Measurements from ENCODE around the gene HDAC4. TPM values are rescaled to one million over a fixed set of nuclear protein-coding genes. Genes with fewer than 3 reads are reported as not detected.

The HDAC4 gene
- total RNA-seq, 4 donors from 2014 or later = 21.6 to 72.7 (median 35.2) TPM

DNA sequence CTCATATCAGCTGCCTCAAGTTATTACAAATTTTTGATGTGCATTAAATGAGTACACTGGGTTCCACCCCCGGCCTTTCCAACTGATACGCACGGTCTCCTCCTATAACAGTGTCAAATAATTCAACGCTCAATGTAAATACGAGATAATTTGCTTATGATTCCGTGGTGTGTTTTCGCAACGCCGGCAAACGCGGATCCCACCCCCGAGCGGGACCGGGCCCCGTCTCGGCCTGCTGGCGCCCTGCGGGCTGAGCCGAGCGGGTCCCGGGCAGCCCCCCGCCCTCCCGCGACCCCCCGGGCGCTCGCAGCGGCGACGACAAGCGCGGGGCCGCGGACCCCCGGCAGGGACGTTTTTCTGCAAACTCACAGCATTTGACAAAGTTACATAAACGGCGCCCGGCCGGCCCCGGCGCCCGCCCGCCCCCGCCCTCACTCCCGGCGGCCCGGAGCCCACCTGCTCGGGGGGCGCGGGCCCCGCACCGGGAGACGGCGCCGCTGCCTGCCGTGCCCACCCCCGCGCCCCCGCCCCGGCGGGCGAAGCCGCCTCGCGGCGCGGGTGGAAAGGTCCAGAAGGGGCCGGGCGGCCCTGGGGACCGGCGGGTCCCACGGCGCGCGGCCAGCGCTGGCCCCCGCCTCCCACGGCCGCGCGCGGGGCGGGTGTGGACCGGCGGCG, 762 bp downstream of the HDAC4 start:
- H3K36me3 ChIP-seq = no peaks in the 10 kb centered on the region
- peaks cover 7 to 51% (median 19%) of the 10 kb centered on the region in 3 donors for H3K4me1 ChIP-seq
- WGBS, 2 donors = 0 to 2% methylated on average over 6 of the region's 87 CpGs
- H3K27ac ChIP-seq = peak overlapping the region; percentile 72 to 99 (median 90)
- intact Hi-C loops (cut with DNase I) = no loop called here
- no peak for DNase-seq
- peak overlapping the region; percentile 55 to 78 (median 70) for H3K4me3 ChIP-seq
- TF ChIP-seq POLR2A (IDR thresholded peaks at IDR 0.05) (no peak), CTCF (IDR thresholded peaks at IDR 0.05) (no peak)
- no peaks in the 10 kb centered on the region for H3K9me3 ChIP-seq
- H3K27me3 ChIP-seq = no peaks in the 10 kb centered on the region

DNA sequence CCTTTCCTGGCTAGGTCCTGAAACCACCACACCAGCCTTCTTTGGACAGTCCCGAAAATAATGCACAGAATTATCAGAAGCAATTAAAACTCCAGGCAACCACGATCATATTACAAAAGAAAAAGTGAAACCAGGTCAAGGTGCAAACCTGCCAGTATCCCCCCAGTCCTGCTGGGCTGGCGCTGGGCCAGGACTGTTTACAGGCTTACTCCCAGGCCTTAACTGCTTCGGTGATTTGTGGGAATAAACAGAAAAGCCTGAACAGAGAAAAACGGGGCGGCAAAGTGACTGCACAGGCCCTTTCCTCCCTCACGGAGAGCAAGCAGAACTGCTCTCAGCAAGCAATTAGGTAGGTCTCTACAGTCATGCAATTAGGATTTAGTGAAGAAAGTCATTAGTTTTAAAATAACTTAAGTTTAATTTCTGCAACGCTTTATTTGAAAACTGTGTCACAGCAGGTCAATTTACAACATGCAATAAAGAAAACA, 1.3 kb downstream of the HDAC4 start:
- H3K9me3 ChIP-seq = no peaks in the 10 kb centered on the region
- H3K4me3 ChIP-seq = peak overlapping the region; percentile 55 to 78 (median 70)
- intact Hi-C loops (cut with DNase I) = no loop called here
- H3K36me3 ChIP-seq = no peaks in the 10 kb centered on the region
- TF ChIP-seq CTCF (IDR thresholded peaks at IDR 0.05) = no peak
- no peak for TF ChIP-seq POLR2A (IDR thresholded peaks at IDR 0.05)
- 0 to 2% methylated on average over 8 of the region's 8 CpGs for WGBS, 2 donors
- no peak for DNase-seq
- peaks cover 7 to 57% (median 22%) of the 10 kb centered on the region in 3 donors for H3K4me1 ChIP-seq
- H3K27me3 ChIP-seq = no peaks in the 10 kb centered on the region
- peak overlapping the region; percentile 10 to 99 (median 85) for H3K27ac ChIP-seq

DNA sequence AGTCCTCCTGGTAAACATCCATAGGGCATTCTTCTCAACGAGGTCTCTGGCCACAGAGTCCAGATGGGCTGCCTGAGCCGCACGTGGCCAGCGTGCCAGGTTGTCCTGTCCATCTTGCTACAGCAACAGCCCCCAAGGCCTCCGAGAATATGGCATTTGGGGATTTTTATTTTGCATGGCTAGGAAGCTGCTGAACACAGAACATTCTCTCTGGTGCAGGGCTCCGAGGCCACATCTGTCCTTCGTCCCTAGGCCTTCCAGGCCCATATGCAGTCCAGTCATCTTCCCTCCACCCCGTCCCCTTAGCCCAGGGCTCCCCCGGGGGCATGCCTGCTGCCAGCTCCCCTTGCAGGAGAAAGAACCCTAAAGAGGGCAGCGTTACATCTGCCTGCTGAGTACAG, 2.3 kb downstream of the HDAC4 start:
- Histone ChIP-seq H3K27ac (peak overlapping the region in 2 of 4 donors; percentile 72 to 98), H3K36me3 (no peaks in the 10 kb centered on the region), H3K9me3 (no peaks in the 10 kb centered on the region), H3K4me3 (peak overlapping the region in 1 of 4 donors; percentile 72), H3K4me1 (peaks cover 7 to 66% (median 29%) of the 10 kb centered on the region in 3 donors), H3K27me3 (no peaks in the 10 kb centered on the region)
- intact Hi-C loops (cut with DNase I) = no loop called here
- no peak for DNase-seq
- TF ChIP-seq CTCF (IDR thresholded peaks at IDR 0.05) = no peak
- TF ChIP-seq POLR2A (IDR thresholded peaks at IDR 0.05) = no peak
- WGBS, 2 donors = 64 to 71% methylated on average over 5 to 9 of the region's 10 CpGs

DNA sequence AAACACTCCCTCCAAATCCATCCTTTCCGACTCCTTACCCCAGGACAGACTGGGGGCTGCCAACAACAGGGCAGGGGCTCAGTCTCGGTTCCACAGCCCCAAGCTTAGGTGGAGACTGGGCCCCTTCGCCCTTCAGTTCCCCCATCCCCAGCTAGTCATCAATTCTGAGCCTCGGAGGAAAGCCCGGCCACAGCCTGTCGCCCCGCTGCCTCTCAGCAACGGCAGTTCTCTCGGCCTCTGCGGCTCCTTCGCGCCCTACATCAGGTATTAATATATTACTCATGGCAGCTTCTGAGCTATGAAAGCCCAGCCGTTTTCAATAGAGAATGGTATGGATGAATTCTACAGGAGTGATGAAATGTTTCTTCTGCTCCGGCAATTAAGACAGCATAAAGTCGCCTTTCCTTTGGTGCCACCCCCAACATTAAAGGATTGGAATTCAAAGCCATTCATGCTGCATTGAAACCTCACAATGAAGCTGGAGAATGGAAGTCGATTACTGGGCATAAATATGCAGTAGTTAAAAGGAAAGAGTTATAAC, 2.8 kb downstream of the HDAC4 start:
- Histone ChIP-seq H3K27ac (peak overlapping the region in 1 of 4 donors; percentile 72), H3K36me3 (no peaks in the 10 kb centered on the region), H3K9me3 (no peaks in the 10 kb centered on the region), H3K27me3 (no peaks in the 10 kb centered on the region), H3K4me3 (no peak overlapping the region), H3K4me1 (peaks cover 7 to 71% (median 34%) of the 10 kb centered on the region in 3 donors)
- 83 to 86% methylated on average over 16 of the region's 16 CpGs for WGBS, 2 donors
- no peak for DNase-seq
- TF ChIP-seq POLR2A (IDR thresholded peaks at IDR 0.05) = no peak
- no peak for TF ChIP-seq CTCF (IDR thresholded peaks at IDR 0.05)
- intact Hi-C loops (cut with DNase I) = no loop called here
